GOT3 (cell line): ENCODE measurements around the gene NF1.
"Not testable (repeated sequence)": the region's sequence is repeated elsewhere in the genome, so short reads cannot be mapped to it uniquely, and the experiment has no call there.

Experiments used
- DNase-seq: peaks from one replicate; lab custom pipeline; 2025; ENCODE audit warnings: mixed read lengths; lab: John Stamatoyannopoulos, UW

The NF1 gene

DNA sequence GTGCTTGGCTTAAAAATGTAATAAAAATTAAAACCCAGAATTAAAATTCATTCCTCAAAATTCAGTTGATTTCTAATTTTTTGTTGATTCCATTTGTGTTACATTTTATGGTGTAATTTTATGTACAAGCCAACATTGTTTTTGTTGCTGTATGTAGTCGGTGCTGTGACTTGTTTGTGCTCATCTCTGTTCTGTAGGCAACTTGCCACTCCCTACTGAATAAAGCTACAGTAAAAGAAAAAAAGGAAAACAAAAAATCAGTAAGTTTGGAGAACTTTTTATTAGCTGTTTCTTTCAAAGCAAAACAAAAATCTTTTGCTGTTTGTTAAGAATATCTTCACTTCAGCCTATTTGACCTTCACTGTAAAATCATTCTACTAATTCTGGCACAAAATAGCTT lies 158.0 kb downstream of the NF1 start:
- no peak for DNase-seq

DNA sequence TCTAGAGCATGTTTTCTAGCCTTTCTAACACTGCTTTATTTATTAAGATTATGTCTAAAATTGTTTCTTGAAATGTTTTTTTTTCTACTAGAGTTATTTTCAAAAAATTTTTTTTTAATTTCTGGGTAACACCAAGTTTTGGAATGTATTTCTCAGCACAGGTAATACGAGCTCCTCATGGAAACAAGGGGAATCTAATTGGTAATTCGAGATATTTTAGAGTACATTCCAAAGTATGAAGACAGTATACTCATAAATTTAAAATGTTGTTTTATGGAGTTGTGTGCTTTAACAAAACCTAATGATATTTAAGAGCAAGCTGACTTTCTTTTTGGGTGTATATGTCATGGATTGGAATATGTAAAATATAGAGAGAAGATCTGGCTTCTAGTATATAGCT lies 159.9 kb downstream of the NF1 start:
- no peak for DNase-seq

DNA sequence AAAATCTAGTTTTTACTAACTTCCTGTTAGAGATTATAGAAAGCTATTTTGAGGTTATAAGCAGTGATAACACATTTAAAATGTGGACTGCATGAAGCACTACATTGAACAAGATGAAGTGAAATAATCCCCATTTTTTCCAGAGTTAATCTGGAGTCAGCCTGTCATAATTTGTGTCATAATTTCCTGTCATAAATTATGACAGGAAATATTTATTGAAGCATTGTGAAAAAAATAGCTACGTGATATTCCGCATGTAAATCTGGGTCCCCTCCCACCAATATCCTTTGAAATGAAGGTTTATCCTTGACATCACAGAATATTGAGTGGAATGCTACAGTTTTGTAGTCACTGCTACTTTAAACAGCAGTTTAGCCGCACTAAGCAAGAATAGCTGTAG lies 162.2 kb downstream of the NF1 start:
- DNase-seq: no peak

DNA sequence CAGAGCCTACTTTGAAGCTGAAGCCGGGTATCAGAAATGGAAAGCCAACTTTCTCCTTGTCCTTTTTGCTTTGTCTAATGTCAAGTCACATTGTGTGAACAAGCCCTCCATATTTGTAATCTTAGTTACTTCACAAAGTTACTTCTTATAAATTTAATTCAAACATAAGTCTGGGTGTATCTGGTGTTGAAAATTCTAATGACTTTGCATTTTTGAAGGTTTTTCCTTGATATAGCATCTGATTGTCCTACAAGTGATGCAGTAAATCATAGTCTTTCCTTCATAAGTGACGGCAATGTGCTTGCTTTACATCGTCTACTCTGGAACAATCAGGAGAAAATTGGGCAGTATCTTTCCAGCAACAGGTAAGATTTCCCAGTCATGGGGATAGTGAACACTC lies 165.4 kb downstream of the NF1 start:
- DNase-seq: no peak

DNA sequence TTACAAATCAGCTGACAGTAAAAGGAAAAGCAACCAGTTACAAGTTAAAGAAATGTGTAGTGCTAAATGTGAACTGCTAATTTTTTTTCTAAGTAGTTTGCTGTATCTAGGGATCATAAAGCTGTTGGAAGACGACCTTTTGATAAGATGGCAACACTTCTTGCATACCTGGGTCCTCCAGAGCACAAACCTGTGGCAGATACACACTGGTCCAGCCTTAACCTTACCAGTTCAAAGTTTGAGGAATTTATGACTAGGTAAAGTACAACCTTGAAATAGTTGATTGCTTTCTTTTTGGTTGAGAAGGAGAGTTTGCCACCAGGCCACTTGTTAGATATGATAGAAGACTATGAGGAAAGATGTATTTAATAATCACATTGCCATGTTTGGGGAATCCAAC lies 166.8 kb downstream of the NF1 start:
- DNase-seq: no peak

DNA sequence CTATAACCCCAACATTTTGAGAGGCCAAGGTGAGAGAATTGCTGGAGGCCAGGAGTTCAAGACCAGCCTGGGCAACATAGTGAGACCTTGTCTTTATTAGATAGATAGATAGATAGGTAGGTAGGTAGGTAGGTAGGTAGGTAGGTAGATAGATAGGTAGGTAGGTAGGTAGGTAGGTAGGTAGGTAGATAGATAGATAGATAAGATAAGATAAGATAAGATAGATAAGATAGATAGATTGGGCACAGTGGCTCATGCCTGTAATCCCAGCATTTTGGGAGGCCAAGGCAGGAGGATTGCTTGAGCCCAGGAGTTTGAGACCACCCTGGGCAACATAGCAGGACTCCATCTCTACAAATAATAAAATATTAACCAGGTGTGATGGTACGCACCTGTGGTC lies 168.1 kb downstream of the NF1 start:
- not testable (repeated sequence) for DNase-seq

DNA sequence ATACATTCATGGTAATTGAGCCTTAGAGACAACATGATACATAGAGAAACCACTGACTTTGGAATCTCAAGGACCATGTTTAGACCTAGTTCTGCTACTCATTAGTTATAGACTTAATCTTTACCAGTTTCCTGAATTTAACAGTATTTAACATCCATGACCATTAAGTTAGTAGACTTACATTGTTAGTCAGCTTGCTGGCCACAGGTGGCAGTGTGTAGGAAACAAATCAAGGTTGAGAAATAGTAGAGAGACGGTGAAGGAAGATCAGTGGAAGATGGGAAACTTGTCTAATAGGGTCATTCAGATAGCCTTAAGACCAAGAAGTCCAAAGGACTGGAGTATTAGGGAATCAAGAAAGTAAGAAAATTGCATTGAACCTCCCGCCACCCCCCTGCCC lies 171.3 kb downstream of the NF1 start:
- DNase-seq: no peak

DNA sequence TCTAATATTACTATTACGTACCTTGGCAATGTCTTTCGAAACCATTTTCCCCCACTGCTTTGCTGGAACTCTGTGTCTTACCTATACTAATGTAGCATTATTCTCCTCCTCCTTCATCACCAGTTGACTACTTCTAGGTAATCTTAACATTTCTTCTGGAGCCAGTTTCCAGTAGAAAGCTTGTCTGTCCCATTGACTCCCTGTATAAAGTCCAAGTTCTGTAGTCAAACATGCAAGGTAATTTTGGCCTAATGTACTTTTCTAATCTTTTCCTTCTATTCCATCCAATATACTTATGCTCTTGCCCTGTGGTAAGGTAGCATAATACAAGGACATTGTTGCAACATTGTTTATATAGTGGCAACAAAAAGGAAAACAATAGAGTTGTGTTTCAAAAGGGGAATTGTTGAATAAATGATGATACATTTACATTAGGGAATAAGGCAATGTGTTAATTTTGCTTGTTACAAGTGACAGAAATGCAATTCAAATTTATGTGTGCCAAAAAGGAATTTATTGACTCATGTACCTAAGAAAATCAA lies 174.3 kb downstream of the NF1 start:
- DNase-seq: no peak

DNA sequence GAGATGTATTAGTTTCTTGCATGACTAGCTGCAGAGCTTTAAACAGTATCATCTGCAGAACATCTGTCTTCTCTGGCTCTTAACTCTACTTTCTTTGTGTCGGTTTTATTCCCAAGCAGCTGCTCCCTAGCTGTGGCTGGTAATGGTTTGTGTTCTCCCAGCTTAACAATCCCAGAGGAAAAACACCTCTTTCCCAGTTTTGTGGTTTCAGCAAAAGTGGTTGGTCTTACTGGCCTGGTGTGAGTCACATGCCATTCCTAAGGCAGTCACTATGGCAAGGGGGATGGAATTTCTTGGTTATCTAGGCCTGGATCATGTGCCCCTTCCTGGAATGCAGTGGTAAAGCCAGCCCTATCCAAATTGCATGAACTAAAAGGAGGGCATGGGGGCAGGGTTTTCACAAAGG lies 174.8 kb downstream of the NF1 start:
- DNase-seq: peak; percentile 9

DNA sequence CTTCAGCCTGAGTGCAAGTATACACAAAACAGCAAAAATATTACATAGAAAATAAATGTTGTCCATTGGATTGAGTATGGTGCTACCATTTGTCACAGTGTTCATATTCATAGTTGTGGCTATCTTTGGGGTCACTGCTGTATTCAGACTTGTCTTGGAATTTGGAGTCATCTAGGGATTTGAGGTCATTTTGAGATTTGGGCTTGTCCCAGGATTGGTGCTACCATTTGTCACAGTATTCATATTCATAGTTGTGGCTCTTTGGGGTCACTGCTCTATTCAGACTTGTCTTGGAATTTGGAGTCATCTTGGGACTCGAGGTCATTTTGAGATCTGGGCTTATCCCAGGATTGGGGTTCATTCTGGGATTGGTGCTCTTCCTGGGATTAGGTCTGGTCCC lies 177.5 kb downstream of the NF1 start:
- DNase-seq: no peak

DNA sequence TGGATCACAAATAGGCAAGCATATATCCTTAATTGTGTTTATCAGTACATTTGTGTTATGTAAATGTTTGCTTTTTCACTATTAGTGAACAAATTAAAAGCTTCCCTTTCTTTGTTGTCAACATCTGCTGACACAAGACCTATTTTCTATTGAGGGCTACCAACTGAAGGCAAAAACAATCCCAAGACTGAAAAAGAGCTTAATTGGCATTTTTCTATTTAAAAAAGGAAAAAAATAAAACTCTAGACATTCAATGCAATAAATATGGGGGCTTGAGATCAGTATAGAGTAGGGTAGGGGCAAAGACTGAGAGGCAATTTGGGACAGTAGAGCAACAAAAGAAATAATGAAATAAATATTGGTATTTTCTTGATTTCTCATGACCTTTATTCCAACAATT lies 178.0 kb downstream of the NF1 start:
- no peak for DNase-seq

DNA sequence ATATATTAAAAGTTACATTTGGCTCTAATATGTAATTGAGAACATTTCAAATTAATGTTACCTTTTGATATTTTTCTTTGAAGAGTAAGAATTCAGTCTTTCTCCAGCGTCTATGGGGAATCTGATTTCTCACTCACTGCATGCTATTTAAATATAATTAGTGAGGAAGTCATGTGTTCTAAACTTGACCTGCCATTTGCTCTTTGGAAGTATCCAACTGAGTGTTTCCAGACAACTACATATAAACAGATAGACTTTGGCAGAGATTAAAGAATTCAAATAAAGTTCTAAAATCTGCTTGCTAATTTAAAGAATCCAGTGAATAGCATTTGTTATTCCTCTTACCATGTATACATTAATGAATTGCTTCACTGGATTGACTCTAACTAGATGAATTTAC lies 178.7 kb downstream of the NF1 start:
- DNase-seq: no peak

DNA sequence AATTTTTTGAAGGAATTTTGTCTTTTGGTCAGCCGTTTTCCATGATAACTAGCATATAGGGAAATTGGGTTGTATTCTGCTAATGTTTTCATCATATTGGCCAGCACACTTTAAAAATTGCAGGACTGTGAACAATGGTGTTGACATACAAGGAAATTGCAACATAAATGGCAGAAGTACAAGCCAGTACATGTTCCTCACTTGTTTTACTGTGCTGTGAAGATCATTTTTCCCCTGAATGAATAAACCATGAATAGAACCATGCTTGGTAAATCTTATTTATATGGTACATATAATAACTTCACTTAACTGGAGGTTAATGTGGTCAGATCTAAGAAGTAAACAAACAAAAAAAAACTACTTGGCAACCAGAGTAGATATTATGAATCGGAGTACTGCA lies 179.5 kb downstream of the NF1 start:
- DNase-seq: no peak

DNA sequence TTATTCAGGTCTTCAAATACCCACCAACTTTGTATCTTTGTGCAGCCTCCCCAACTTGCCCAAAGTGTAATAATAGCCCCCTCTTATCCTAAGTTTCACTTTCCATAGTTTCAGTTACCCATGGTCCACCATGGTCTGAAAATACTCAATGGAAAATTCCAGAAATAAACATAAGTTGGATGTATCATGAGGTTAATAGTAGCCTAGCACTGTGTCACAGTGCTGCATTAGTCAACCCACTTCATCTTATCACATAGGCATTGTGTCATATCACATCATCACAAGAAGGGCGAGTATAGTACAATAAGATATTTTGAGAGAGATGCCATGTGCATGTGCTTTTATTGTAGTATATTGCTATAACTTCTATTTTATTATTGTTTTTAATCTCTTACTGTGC lies 180.3 kb downstream of the NF1 start:
- DNase-seq: no peak

DNA sequence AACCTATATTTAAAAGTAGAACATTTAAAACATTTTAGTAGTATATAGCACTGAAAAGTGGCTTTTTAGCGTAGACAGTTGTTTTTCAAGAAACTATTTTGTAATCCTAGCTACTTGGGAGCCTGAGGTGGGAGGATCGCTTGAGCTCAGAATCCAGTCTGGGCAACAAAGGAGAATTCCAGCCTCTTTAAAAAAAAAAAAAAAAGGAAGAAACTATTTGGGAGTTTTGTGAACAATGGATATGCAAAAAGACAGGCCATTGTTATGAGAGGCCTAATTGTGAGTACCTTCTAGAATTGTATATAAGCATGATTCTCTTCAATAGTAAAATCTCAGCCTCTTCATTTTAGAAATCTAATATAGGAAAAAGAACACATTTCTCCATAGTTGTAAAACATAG lies 184.6 kb downstream of the NF1 start:
- DNase-seq: no peak

DNA sequence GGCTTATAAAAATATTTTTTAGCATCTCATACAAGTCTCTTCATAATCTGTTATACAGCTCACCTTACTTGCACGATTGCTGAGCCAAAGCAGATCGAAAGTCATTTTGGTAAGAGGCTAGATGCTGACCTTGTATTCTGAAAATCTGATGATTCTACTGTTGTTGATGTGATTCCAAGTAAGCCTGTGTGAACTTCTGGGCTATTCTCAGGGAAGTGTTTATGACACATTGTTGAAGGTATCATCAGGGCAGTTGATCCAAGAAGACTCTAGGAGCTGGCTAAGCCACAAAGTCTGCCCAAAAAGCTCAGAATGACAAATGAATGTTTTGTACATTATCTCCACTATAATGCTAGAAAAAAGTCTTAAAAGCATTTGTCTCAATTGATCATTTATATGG lies 186.3 kb downstream of the NF1 start:
- DNase-seq: no peak

DNA sequence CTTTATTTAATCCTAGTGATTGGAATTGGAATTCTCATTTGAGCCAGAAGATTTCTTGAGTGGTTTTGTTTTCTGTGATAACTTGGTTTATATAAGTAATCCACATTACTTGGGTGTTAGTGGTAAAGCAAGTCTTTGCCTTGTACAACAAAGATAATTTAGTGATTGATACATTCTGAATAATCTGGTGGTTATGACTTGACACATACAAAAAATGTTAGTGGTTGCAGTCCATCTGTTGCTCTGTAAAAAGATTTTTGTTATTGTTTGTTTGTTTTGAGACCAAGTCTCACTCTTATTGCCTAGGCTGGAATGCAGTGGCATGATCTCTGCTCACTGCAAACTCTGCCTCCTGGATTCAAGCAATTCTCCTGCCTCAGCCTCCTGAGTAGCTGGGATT lies 189.1 kb downstream of the NF1 start:
- DNase-seq: no peak

DNA sequence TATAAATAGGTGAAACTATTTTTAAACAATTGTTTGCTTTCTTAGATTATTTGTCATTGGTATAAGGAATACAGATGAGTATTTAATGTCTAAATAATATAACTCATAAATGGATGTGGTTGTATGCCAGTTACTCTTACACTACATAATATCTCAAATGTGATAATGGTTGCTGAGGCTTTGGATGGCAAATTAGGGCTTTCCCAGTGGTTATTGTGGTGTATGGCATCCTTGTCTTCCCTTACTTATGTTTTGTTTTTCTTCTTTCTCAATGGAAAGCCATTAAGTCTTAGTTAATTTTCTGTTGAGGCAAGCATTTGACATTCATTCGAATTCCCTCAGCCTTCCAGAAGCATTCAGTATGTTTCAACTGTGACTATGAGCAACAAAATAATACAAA lies 191.8 kb downstream of the NF1 start:
- no peak for DNase-seq

DNA sequence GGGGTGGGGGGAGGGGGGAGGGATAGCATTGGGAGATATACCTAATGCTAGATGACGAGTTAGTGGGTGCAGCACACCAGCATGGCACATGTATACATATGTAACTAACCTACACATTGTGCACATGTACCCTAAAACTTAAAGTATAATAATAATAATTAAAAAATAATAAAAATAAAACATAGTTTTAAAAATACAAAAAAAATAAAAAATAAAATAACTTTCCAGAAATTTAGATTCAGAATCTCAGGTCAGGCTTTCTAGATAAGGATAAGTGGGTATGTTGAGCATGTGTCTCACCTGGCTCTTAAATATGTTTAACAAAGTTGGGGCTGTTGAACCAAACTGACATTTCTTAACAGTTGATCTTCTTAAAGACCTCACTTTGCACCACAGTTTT lies 193.2 kb downstream of the NF1 start:
- not testable (repeated sequence) for DNase-seq

DNA sequence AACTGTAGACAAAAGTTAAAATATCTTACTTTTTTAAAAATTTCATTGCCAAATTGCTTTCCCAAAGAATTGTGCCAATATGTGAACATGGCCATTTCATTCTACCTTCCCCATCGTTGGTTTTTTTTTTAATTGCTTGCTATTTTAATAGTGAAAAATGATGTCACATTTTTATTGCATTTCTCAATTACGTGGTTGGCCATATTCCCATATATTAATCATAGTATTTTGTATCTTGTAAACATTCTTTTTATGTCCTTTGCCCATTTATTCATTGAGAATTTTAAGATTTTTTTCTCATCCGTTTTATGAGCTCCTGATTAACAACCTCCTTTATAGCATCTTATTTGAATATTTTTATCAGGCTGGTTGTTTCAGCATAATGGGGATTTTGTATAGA lies 195.0 kb downstream of the NF1 start:
- DNase-seq: no peak

DNA sequence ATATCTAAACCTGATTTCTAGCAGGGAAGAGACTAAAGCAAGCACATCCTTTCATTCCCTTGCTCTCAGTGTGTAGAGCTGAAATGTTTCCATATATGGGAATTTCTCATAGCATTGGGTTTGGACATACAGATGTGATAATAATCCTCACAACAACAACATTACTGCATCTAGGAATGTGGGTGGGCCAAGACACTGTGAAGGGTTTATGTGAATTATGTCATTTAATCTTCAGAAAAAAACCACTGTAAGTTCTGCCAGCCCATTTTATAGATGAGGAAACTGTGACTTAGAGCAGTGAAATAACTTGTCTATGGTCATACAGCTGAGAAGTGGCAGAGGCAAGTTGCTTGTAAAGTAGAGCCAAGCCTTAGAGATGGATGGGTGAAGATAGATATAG lies 197.0 kb downstream of the NF1 start:
- no peak for DNase-seq

DNA sequence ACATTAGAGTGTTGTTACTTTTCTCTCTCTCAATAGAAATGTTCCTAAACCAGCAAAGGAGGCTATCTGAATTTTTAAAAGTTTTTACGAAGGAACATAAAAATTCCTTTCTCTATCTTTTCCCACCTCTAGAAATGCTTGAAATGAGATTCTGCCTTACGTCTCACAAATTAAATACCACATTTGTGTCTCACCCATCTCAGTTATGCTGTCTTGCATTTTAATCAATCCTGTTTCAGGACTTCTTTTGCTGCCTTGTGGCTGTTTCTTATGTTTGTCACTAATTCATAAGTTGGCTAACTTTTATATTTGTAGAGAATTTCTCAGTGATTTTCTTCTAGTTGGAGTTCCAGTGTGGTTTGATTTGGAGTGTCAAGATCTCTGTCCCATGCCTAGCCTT lies 198.8 kb downstream of the NF1 start:
- DNase-seq: no peak

DNA sequence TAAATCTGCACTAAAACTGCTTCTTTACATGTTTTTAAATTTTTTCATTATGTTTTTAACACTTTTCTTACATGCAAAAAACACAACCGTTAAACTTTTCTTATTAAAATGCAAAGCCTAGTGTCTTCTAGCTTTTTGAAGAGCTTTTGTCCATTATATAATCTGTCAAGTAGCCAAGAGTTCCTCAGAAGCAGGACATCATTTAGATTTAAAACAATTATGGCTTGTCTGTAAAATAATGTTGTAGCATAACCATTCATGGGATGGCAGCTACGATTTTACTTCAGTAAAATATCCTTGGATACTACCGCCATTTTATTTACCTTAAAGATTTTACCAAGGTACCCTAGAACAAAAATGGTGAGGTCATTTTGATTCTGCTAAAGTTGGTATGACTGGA lies 199.5 kb downstream of the NF1 start:
- no peak for DNase-seq

DNA sequence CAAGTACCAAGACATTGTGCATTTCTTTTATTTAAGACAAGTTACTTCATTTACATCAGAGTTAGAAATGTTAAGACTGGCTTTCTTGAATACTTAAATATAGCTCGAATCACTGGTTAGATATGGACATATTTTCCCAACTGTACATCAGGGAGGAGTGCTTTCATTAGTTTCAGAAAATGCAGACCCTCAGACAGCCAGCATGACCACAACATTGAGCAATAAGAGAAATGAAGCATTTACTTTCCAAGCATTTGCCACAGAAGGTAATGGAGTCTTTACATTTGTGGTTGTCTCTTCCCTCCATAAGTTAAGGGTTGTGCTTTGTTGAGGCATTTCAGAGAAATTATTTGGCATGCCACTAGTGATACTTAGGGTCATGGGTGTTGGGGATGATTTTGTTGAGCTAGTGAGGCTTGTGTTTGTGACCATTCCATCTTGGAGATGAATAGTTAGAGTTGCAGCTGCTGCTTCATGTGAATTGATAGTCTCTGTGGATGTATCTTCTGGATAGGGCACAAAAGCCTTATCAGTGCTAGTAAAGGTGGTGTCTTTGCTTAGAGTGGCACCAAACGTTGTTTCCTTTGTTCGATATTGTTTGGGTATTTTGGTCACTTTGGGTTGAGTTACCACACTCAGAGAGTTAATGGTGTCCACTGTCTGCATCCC lies 200.2 kb downstream of the NF1 start:
- no peak for DNase-seq

DNA sequence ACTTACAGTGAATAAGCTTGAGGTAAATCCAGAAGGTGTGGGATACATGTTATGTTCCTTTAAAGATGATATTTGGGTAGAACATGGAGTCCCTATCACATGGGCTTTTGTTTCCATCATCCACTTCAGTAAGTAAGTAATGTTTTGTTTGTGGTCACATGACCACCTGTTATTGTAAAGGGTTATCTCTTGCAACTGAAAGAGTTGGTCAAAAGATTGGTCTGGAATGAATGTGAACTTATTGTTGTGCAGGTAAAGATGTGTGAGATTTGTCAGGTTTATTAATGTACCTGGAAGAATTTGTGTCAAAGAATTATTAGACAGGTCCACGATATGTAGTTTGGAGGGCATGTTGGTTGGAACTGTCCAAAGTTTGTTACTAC lies 200.7 kb downstream of the NF1 start:
- no peak for DNase-seq
